Keratinocyte (primary cell): ENCODE measurements around the gene UCMA. TPM values are rescaled to one million over a fixed set of nuclear protein-coding genes. Genes with fewer than 3 reads are reported as not detected.

Experiments
- DNase-seq: peaks from one replicate; pipeline ENCODE4 v3.0.0-alpha.2; 2011; ENCODE audit warnings: low read depth, missing footprints, low spot score
- FAIRE-seq: peaks from 2 replicates; lab custom pipeline; 2011; peaks lifted over from hg19 to GRCh38; lab: Jason Lieb, UNC
- H2AFZ ChIP-seq: 2 replicates; pipeline ENCODE4 v1.6.0; 2012; ENCODE audit warnings: low read length, control low read depth, inconsistent platforms; ENCODE audit not compliant: control insufficient read depth
- H3K27ac ChIP-seq: 2 replicates; pipeline ENCODE4 v1.5.1; 2011; ENCODE audit warnings: low read length; ENCODE audit not compliant: control insufficient read depth, insufficient read depth
- H3K27me3 ChIP-seq: 3 replicates; pipeline ENCODE4 v1.6.0; 2011; ENCODE audit warnings: low read length; ENCODE audit not compliant: control insufficient read depth, insufficient read depth; ENCODE audit errors: extremely low read depth
- H3K36me3 ChIP-seq, 2 experiments: 2 replicates in 1 of 2; 3 replicates in 1 of 2; pipeline ENCODE4 v1.5.1; 2011; ENCODE audit warnings: low read length in 2 of 2, mild to moderate bottlenecking in 1 of 2; ENCODE audit not compliant: control insufficient read depth in 2 of 2, insufficient read depth in 2 of 2; ENCODE audit errors: extremely low read depth in 1 of 2
- H3K4me1 ChIP-seq: 3 replicates; pipeline ENCODE4 v1.5.1; 2011; ENCODE audit warnings: low read length; ENCODE audit not compliant: control insufficient read depth, insufficient read depth; ENCODE audit errors: extremely low read depth
- H3K4me2 ChIP-seq: 3 replicates; pipeline ENCODE4 v1.6.0; 2011; ENCODE audit warnings: low read depth, low read length; ENCODE audit not compliant: control insufficient read depth, insufficient read depth; ENCODE audit errors: extremely low read depth
- H3K4me3 ChIP-seq, 3 experiments: fragments of 200-600 bp in 1 of 3; sonication (generic) in 1 of 3; 2 replicates in 2 of 3; 3 replicates in 1 of 3; pipeline ENCODE4 v1.5.1; 2011 to 2016; ENCODE audit warnings: low read length in 3 of 3, mild to moderate bottlenecking in 3 of 3, control low read depth in 2 of 3, inconsistent platforms in 1 of 3, low read depth in 1 of 3, mixed read lengths in 1 of 3, mixed run types in 1 of 3, moderate library complexity in 1 of 3; ENCODE audit not compliant: control insufficient read depth in 2 of 3, insufficient read depth in 2 of 3; ENCODE audit errors: extremely low read depth in 1 of 3
- H3K79me2 ChIP-seq: 2 replicates; pipeline ENCODE4 v1.6.0; 2012; ENCODE audit warnings: low read length; ENCODE audit not compliant: control insufficient read depth, insufficient read depth
- H3K9ac ChIP-seq: 3 replicates; pipeline ENCODE4 v1.6.0; 2011; ENCODE audit warnings: low read length; ENCODE audit not compliant: control insufficient read depth, insufficient read depth; ENCODE audit errors: extremely low read depth
- H3K9me1 ChIP-seq: 3 replicates; pipeline ENCODE4 v1.6.0; 2011; ENCODE audit warnings: low read length; ENCODE audit not compliant: control insufficient read depth, insufficient read depth; ENCODE audit errors: extremely low read depth
- H3K9me3 ChIP-seq: 2 replicates; pipeline ENCODE4 v1.5.1; 2012; ENCODE audit warnings: low read depth, low read length; ENCODE audit not compliant: control insufficient read depth
- H4K20me1 ChIP-seq: 3 replicates; pipeline ENCODE4 v1.6.0; 2011; ENCODE audit warnings: low read length; ENCODE audit not compliant: control insufficient read depth, insufficient read depth; ENCODE audit errors: extremely low read depth
- CTCF ChIP-seq, 3 experiments: IDR thresholded peaks in 1 of 3; conservative IDR thresholded peaks in 1 of 3; optimal IDR thresholded peaks in 1 of 3; 2 replicates in 2 of 3; 3 replicates in 1 of 3; pipeline versions ENCODE3 to v1.5.1; 2011; ENCODE audit warnings: low read length in 3 of 3, mild to moderate bottlenecking in 3 of 3, moderate library complexity in 2 of 3, control low read depth in 1 of 3, inconsistent platforms in 1 of 3; ENCODE audit not compliant: insufficient read depth in 2 of 3; ENCODE audit errors: extremely low read depth in 1 of 3
- EZH2 ChIP-seq: IDR thresholded peaks from one replicate; pipeline ENCODE4 v1.6.1; 2012; ENCODE audit warnings: inconsistent platforms, mild to moderate bottlenecking, low read length, moderate library complexity
- dilution Hi-C: fragments of 300-500 bp; cut with MboI; formaldehyde crosslinking; loops from one replicate; pipeline ENCODE4 v1.7.0; 2020; ENCODE audit warnings: low sequenced_read_pairs; ENCODE audit not compliant: extremely low pct_ligation_motif_present
- polyA plus RNA-seq, 5 experiments: library from polyadenylated mRNA; depleted of rRNA in 3 of 5; stranded (reverse) in 3 of 5; stranded (forward) in 1 of 5; unstranded in 1 of 5; fragments of >200 nt; gene quantifications; 1 replicate in 1 of 5; 2 replicates in 3 of 5; 3 replicates in 1 of 5; pipeline versions ENCODE4 v1.2.1 to v1.2.3, GENCODE V29; 2011 to 2012; ENCODE audit warnings: missing spikeins in 2 of 5, low read depth in 1 of 5, low replicate concordance in 1 of 5

The UCMA gene
- polyA plus RNA-seq, 1 donor (not counting 4 experiments of a cell fraction or from before 2014, with no cell fraction given), result not detected

- no peak overlapping the region for H2AFZ ChIP-seq
- no peaks in the 10 kb centered on the region for H3K36me3 ChIP-seq
- FAIRE-seq (no peak), DNase-seq (no peak)
- H3K9me3 ChIP-seq, result no peaks in the 10 kb centered on the region
- H3K27me3 ChIP-seq, result no peaks in the 10 kb centered on the region
- no peaks in the 10 kb centered on the region for H3K79me2 ChIP-seq
- TF ChIP-seq EZH2 (no peak), CTCF (optimal IDR thresholded peaks at IDR 0.05 in 1 of 3, IDR thresholded peaks at IDR 0.05 in 1 of 3, conservative IDR thresholded peaks at IDR 0.05 in 1 of 3; ENCODE audit: extremely low read depth in 1 of 3, insufficient read depth in 2 of 3, low read length in 3 of 3) (no peak)
- H3K27ac ChIP-seq, result no peak overlapping the region
- no peak overlapping the region for H3K9ac ChIP-seq
- dilution Hi-C loops, result no loop called here
- H3K9me1 ChIP-seq, result no peaks in the 10 kb centered on the region
- no peak overlapping the region for H3K4me3 ChIP-seq
- no peaks in the 10 kb centered on the region for H3K4me1 ChIP-seq
- no peaks in the 10 kb centered on the region for H4K20me1 ChIP-seq
- no peak overlapping the region for H3K4me2 ChIP-seq
Measured at GRCh38 chr10:13224210-13224995, 9.8 kb downstream of the UCMA start.

- no peaks in the 10 kb centered on the region for H3K4me1 ChIP-seq
- no peaks in the 10 kb centered on the region for H3K27me3 ChIP-seq
- no peak overlapping the region for H3K4me3 ChIP-seq
- dilution Hi-C loops, result no loop called here
- H2AFZ ChIP-seq, result no peak overlapping the region
- H3K36me3 ChIP-seq, result no peaks in the 10 kb centered on the region
- H3K9me3 ChIP-seq, result no peaks in the 10 kb centered on the region
- no peaks in the 10 kb centered on the region for H4K20me1 ChIP-seq
- H3K27ac ChIP-seq, result no peak overlapping the region
- H3K9me1 ChIP-seq, result no peaks in the 10 kb centered on the region
- FAIRE-seq (no peak), DNase-seq (no peak)
- TF ChIP-seq CTCF (optimal IDR thresholded peaks at IDR 0.05 in 1 of 3, IDR thresholded peaks at IDR 0.05 in 1 of 3, conservative IDR thresholded peaks at IDR 0.05 in 1 of 3; ENCODE audit: extremely low read depth in 1 of 3, insufficient read depth in 2 of 3, low read length in 3 of 3) (no peak), EZH2 (no peak)
- no peak overlapping the region for H3K9ac ChIP-seq
- no peak overlapping the region for H3K4me2 ChIP-seq
- no peaks in the 10 kb centered on the region for H3K79me2 ChIP-seq
Measured at GRCh38 chr10:13223241-13223640, 10.9 kb downstream of the UCMA start.
